HG03103 (cell line): ENCODE measurements around the gene SLC47A1.
"Not testable (repeated sequence)": the region's sequence is repeated elsewhere in the genome, so short reads cannot be mapped to it uniquely, and the experiment has no call there.

Experiments used
- ATAC-seq: cut with Tn5 transposase; IDR thresholded peaks from one replicate; pipeline ENCODE4 v1.9.1; 2021; ENCODE audit warnings: low read depth; ENCODE audit not compliant: unreplicated experiment

The SLC47A1 gene

DNA sequence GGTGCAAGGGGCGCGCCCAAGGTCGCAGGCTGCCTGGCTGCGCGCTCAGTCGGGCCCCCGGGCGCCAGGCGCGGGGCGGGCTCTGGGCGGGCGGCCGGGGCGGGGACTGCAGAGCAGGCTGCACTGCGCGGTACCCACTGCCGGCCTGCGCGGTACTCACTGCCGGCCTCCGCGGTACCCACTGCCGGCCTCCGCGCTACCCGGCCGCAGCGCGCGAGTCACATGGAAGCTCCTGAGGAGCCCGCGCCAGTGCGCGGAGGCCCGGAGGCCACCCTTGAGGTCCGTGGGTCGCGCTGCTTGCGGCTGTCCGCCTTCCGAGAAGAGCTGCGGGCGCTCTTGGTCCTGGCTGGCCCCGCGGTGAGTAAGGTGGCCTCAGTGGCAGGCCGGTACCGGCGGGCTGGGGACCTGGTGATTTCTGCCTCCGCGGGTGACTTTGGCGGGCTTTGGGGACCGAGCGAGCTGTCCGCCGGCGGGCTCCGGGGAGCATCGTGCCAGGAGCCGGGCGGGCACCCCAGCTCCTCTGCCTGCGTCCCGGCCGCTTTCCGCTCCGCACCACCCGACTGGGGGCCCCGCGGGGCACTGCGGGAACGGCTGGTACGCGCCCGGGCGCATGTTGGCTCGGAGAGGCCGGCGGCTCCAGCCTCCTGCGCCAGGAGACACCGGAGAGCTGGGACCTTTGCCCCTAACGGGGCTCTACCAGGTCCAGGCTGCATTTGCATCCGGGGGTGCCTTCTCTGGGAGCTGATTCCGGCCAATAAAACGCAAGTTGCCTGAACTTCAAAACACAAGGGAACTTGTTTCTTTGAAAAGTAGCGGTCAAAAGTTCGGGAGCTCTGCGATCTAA is at the start of gene SLC47A1:
TSS of gene SLC47A1 (plus strand) at position 137 of the 844 bp plus-strand sequence. CDS start at position 223, 86 bp downstream.
- no peak for ATAC-seq

- no peak for ATAC-seq
Observed at GRCh38 chr17:19485800-19486340, 47.8 kb upstream of the SLC47A1 start.

GRCh38 chr17:19486351-19487023 is 47.2 kb upstream of the SLC47A1 start:
- ATAC-seq: no peak

- no peak for ATAC-seq
Observed at GRCh38 chr17:19487024-19487600, 46.5 kb upstream of the SLC47A1 start.

- ATAC-seq: no peak
Observed at GRCh38 chr17:19492141-19492540, 41.5 kb upstream of the SLC47A1 start.

DNA sequence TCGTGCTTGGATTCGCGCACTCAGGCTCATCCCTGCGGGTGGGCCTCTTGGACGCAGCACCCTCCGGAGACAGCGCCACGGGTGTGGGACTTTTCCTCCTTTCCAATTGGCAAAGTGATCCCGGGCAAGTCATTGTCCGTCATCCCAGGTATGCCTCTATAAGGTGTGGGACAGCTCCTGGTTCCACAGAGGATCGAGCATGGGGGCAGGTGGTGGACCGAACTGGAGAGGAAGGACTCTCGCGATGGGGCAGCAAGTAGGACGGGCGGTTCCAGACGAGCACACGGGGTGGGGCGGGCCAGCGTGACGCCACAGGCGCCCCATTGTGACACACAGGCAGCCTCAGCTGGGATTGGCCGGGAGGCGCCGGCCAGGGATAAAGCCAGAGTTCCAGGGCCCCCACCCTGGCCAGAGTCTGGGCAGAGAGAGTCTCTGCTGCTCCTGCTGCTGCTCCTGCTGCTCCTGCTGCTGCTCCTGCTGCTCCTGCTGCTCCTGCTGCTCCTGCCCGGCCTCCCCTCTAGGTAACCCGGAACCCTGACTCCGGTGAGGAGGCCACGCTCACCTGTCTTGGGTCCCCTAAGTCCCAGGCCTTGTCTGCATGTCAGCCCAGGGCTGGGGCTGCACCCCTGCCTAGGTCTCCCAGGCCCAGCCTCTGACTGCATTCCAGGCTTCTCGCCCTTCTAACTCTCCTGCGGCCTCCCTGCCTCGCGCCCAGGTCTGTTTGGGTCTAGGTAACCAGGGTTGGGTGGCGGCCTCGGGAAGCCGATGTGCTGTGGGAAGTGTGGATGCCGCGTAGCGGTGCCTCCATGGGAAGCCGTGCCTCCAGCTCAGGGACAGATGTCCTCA is 38.5 kb upstream of the SLC47A1 start:
- ATAC-seq: no peak

GRCh38 chr17:19495828-19496528 is 37.7 kb upstream of the SLC47A1 start:
- ATAC-seq: no peak

- no peak for ATAC-seq
Observed at GRCh38 chr17:19497624-19498023, 36.0 kb upstream of the SLC47A1 start.

DNA sequence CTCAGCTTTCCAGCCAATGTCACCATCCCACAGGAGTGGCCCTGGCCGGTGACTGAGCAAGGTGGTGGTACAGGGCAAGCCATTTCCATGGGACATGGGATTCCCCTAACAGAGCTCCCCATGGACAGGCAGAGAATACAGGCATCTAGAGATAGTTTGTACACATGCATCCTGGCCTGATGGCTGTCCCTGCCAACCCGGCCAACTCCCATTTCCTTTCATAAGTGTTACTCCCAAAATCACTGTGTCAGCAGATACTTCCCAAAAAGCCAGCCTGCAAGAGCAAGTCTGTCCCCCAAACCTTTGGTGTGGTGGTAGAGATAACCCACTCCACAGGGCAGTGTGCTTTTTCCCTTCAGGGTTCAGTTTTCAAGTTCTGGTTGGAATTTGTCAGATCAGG is 32.4 kb upstream of the SLC47A1 start:
- no peak for ATAC-seq

DNA sequence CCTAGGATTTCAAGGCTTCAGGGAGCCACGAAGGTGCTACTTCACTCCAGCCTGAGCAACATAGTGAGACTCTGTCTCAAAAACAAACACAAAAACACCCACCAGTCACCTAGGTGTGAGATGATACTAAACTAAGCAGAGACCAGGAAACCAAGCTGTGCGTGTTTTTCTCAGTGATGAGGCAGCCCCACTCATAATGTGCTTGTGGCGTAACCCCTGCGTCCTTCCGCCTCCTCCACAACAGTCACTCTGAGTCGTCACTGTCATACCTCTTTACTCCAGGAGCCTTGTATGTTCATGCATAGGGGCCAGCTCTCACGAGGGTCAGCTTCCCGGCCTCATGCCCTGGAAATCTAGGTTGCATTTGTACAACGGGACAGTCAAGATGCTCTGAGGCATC is 31.1 kb upstream of the SLC47A1 start:
- no peak for ATAC-seq

GRCh38 chr17:19505561-19505960 is 28.1 kb upstream of the SLC47A1 start:
- ATAC-seq: not testable (repeated sequence)

DNA sequence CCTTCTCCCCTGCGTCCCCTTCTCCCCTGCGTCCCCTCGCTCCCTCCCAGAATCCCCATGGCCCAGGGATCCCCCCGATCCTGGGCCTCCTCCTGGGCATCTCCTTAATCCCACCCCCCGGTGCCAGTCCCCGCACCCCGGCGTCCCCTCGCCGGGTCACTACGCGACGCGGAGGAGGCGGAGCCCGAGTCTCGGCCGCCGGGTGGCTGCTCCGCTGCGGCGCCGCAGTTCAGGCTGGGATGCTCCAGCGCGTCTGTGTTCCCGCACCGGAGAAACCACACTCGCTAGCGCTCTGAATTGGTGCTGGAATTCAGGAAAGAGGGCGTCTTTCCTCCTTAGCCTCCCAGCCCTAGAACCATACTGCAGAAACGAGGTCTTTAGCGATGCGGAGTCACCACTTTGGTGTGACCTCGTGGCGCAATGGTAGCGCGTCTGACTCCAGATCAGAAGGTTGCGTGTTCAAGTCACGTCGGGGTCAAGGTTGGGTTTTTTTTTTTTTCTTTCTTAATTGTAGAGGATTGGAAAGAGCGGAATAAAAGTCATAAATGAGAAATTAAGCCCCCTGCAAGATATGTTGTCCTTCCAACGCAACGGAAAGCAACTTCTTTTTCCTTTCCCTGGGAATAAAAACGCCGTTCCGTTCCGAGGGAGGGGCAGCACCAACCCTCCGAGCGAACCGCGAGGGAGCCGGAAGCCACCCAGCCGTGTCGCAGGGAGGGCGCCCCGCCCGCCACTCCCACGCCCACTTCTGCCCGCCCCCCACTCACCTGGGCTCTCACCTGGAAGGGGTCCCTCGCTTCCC is 25.7 kb upstream of the SLC47A1 start:
- ATAC-seq: peak; percentile 58

DNA sequence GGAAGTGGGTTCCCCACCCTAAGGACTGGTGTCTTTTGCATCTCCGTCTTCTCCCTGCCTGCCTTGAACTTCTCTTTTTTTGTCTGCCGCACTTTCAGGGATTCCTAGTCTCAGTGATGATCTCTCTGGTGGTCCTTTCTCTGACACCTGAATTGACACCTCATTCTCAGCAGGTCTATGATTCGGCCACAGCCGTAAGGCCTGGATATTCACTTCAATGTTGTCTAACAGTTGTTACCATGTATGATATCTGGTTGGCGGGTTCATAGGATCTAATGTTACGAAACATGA is 25.1 kb upstream of the SLC47A1 start:
- ATAC-seq: no peak

GRCh38 chr17:19509281-19509852 is 24.3 kb upstream of the SLC47A1 start:
- not testable (repeated sequence) for ATAC-seq

DNA sequence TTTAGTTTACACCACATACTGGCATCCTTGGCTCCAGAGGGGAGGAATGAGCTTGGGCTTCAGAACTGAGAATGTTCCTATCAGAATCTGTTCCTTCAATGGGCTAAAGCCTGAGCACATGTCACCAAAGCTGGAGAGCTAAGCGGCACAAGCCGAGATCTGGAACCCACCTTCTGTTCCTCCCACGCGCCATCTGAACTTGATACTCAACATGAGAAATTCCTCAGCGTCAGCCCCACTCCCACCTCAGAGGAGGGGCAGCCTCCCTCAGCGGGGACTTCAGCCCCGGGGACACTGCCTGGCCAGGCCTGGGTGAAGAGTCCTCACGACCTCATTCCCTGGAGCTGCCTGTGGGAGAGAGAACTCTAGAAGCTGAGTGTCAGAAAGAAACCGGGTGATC is 22.8 kb upstream of the SLC47A1 start:
- ATAC-seq: no peak

DNA sequence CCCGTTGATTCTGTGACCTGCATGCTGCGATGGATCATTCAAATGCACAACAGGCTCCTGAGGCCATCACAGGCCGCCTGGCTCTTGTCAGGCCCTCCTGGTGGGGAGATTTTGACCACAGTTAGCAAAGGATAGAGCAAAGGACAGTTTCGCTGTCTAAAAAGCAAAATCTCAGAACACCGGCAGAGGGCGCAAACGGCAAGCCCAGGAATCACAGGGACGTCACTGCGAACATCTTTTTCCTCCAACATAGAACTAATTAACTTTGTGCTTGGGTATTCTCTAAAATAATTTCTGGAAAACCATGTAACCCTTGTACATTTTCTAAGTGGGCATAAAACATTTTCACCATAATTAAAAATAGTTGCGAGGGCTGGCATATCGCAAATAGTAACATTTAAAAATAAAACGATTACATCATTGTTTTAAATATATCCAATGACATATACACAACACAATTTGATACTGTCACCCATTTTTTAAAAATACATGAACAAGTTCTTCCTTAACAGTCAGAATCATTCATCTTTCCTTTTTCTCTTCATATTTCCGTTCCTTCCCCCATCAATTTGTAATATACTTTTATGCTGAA is 19.7 kb upstream of the SLC47A1 start:
- ATAC-seq: no peak

DNA sequence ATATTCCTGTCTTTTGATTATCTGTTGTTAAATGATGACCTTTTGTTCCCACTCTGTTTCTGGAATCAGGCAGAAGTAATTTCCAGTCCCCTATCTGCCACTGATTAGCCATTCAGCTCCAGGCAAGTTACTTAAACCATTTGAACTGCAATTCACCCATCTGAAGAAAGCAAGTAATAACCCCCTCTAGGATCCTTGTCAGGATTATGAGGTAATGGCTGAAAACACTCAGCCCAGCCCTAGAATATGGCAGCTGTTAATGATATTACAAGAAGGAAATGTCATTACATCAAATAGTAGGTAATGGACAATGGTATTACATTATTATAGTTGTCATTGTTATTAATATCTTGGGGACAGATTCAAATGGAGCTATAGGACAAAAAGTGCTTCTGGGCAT is 16.0 kb upstream of the SLC47A1 start:
- no peak for ATAC-seq
